GM12878 (cell line): ENCODE data around the gene RAN. TPM values are rescaled to one million over a fixed set of nuclear protein-coding genes. Genes with fewer than 3 reads are reported as not detected.

Experiments
- ATAC-seq: fragments of 200-7000 bp; cut with Tn5 transposase; 3 replicates; pipeline ENCODE4 v1.9.1; 2020; ENCODE audit warnings: mild to moderate bottlenecking, moderate library complexity
- BruUV-seq: library from RNA; stranded (reverse); fragments of 400-500 nt; replicated peaks from 2 replicates; lab custom pipeline; 2021; lab: Mats Ljungman, UMichigan
- CTCF ChIA-PET: fragments of 300-600 bp; sonication (Branson Sonifier 250); formaldehyde crosslinking; extraction: SDS; loops from one replicate; lab custom pipeline; 2021; ENCODE audit warnings: inconsistent platforms; lab: Yijun Ruan, JAX
- POLR2A ChIA-PET: fragments of 350-600 bp; formaldehyde crosslinking; extraction: SDS; loops from one replicate; lab custom pipeline; 2021; ENCODE audit warnings: inconsistent platforms; lab: Charles Lee
- RAD21 ChIA-PET: fragments of 300-600 bp; sonication (Branson Sonifier 250); formaldehyde crosslinking; loops from one replicate; lab custom pipeline; 2023; ENCODE audit warnings: antibody characterized with exemption; ENCODE audit not compliant: unreplicated experiment; lab: Charles Lee
- SMC1A ChIA-PET: fragments of 300-600 bp; sonication (Branson Sonifier 250); formaldehyde crosslinking; loops from one replicate; lab custom pipeline; 2023; ENCODE audit not compliant: unreplicated experiment, uncharacterized antibody; lab: Charles Lee
- DNase-seq: peaks from one replicate; pipeline ENCODE4 v3.0.0-alpha.2; 2011; ENCODE audit warnings: low read depth, low spot score
- FAIRE-seq: peaks from 3 replicates; lab custom pipeline; 2011; peaks lifted over from hg19 to GRCh38; lab: Jason Lieb, UNC
- H2AFZ ChIP-seq: 2 replicates; pipeline ENCODE4 v1.6.0; 2011; ENCODE audit warnings: low read depth, low read length, control low read depth; ENCODE audit not compliant: control insufficient read depth
- H3K27ac ChIP-seq: 2 replicates; pipeline ENCODE4 v1.5.1; 2011; ENCODE audit warnings: control low read depth; ENCODE audit not compliant: control insufficient read depth, insufficient read depth
- H3K27me3 ChIP-seq, 2 experiments: replicated peaks in 1 of 2; 2 replicates each; pipeline versions ENCODE4 v1.6.0 to v1.6.1; 2011; ENCODE audit warnings: low read length in 1 of 2; ENCODE audit not compliant: control insufficient read depth in 2 of 2, insufficient read depth in 2 of 2
- H3K36me3 ChIP-seq, 2 experiments: 2 replicates each; pipeline ENCODE4 v1.5.1; 2011; ENCODE audit warnings: low read length in 1 of 2; ENCODE audit not compliant: control insufficient read depth in 2 of 2, insufficient read depth in 2 of 2
- H3K4me1 ChIP-seq: 2 replicates; pipeline ENCODE4 v1.6.1; 2011; ENCODE audit warnings: mild to moderate bottlenecking, low read length, moderate library complexity, mixed read lengths; ENCODE audit not compliant: control insufficient read depth, insufficient read depth
- H3K4me2 ChIP-seq: 2 replicates; pipeline ENCODE4 v1.6.0; 2011; ENCODE audit warnings: control low read depth; ENCODE audit not compliant: control insufficient read depth, insufficient read depth
- H3K4me3 ChIP-seq: fragments of 200-600 bp; sonication (generic); 2 replicates; pipeline ENCODE4 v1.5.1; 2016
- H3K79me2 ChIP-seq: 2 replicates; pipeline ENCODE4 v1.6.0; 2011; ENCODE audit warnings: low read length; ENCODE audit not compliant: control insufficient read depth, insufficient read depth
- H3K9ac ChIP-seq: 2 replicates; pipeline ENCODE4 v1.8.0; 2011; ENCODE audit warnings: low read length, control low read depth, mixed read lengths; ENCODE audit not compliant: control insufficient read depth, insufficient read depth
- H3K9me3 ChIP-seq: replicated peaks from 3 replicates; pipeline ENCODE4 v1.5.1; 2011; ENCODE audit warnings: mild to moderate bottlenecking, low read length; ENCODE audit not compliant: control insufficient read depth, insufficient read depth
- H4K20me1 ChIP-seq: 2 replicates; pipeline ENCODE4 v1.6.0; 2011; ENCODE audit not compliant: control insufficient read depth, insufficient read depth
- BHLHE40 ChIP-seq, 2 experiments: fragments of 450-650 bp in 1 of 2; IDR thresholded peaks; 2 replicates each; pipeline ENCODE4 v1.6.1; 2011 to 2017; ENCODE audit warnings: low read depth in 2 of 2, borderline replicate concordance in 1 of 2, improper control_type of control experiment in 1 of 2, low read length in 1 of 2, mild to moderate bottlenecking in 1 of 2
- DPF2 ChIP-seq: fragments of 450-650 bp; IDR thresholded peaks from 2 replicates; pipeline ENCODE4 v1.6.1; 2017; ENCODE audit warnings: mild to moderate bottlenecking
- HSF1 ChIP-seq: fragments of 150-350 bp; IDR thresholded peaks from 2 replicates; pipeline ENCODE4 v1.6.1; 2014; ENCODE audit warnings: mild to moderate bottlenecking, low read depth, low read length
- NR2C1 ChIP-seq: fragments of 450-650 bp; IDR thresholded peaks from 2 replicates; pipeline ENCODE4 v1.6.1; 2017; ENCODE audit warnings: antibody characterized with exemption, mild to moderate bottlenecking, moderate library complexity
- PAX5 ChIP-seq: IDR thresholded peaks from 2 replicates; pipeline ENCODE4 v1.6.1; 2011; ENCODE audit warnings: low read depth, low read length, borderline replicate concordance
- POLR2AphosphoS2 ChIP-seq: IDR thresholded peaks from 2 replicates; pipeline ENCODE4 v1.6.1; 2011; ENCODE audit warnings: low read depth, mild to moderate bottlenecking, low read length, improper control_type of control experiment, moderate library complexity
- SP1 ChIP-seq: IDR thresholded peaks from one replicate; pipeline ENCODE4 v1.6.1; 2011; ENCODE audit warnings: low read depth, low read length
- STAT1 ChIP-seq: fragments of 450-650 bp; conservative IDR thresholded peaks from 2 replicates; pipeline ENCODE4 v1.6.1; 2014; ENCODE audit warnings: antibody characterized with exemption, mild to moderate bottlenecking
- WGBS: methylation state at CpG from one replicate; pipeline ENCODE4 v1.1.6; 2016; ENCODE audit warnings: low lambda C conversion rate; ENCODE audit not compliant: insufficient replicate concordance, insufficient coverage; ENCODE audit errors: missing lambda C conversion rate; 5-methylcytosine and 5-hydroxymethylcytosine counted together
- in situ Hi-C: fragments of 300-500 bp; cut with MboI; formaldehyde crosslinking; loops from 9 replicates; pipeline ENCODE4 v1.14.3; 2018; ENCODE audit warnings: mixed read lengths
- intact Hi-C: fragments of 100-400 bp; cut with micrococcal nuclease; formaldehyde crosslinking; loops from one replicate; pipeline ENCODE4 v1.14.2; 2022; ENCODE audit not compliant: unreplicated experiment
- polyA plus RNA-seq, 11 experiments: library from polyadenylated mRNA; depleted of rRNA in 4 of 11; unstranded in 6 of 11; stranded (reverse) in 5 of 11; fragments of >200 nt; fragmentation: Nextera tagmentation in 4 of 11; fragmentation: Illumina TruSeq in 1 of 11; extraction: Ambion mirVana in 4 of 11; extraction: Trizol in 1 of 11; gene quantifications; 1 replicate in 1 of 11; 2 replicates in 10 of 11; pipeline versions ENCODE4 v1.2.1 to v1.2.3, GENCODE V29; 2011 to 2016; ENCODE audit warnings: inconsistent platforms in 2 of 11, missing spikeins in 2 of 11, low read depth in 1 of 11
- total RNA-seq, 4 experiments: library from RNA; depleted of rRNA in 3 of 4; stranded (reverse); fragments of >200 nt in 3 of 4; fragmentation: Illumina TruSeq in 1 of 4; extraction: Trizol in 1 of 4; gene quantifications; 2 replicates each; pipeline versions ENCODE4 v1.2.1 to v1.2.3, GENCODE V29; 2013 to 2021

RAN gene
- total and polyA plus RNA-seq, 10 of the 15 experiments (the other 5 are each of a cell fraction or from before 2014, with no cell fraction given): 1,598 to 3,769 (median 2,845) TPM

DNA sequence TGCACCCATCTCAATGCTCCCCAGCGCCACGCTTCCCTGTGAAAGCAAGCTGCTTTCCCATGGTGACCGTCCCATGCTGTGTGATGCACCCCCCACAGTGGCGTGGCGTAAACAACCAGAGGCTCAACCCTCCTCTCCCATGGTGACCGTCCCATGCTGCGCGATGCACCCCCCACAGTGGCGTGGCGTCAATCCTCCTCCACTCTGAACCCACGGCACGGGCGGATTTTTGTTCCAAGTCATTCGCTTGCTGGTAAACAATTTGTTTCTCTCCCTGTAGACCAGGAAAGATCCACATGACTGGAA is 41.7 kb upstream of the RAN start:
- no peaks in the 10 kb centered on the region for H3K27me3 ChIP-seq
- ChIA-PET CTCF (interaction anchor here (3.4 kb wide), 1 partner anchor 10 kb away, joined by 18 read pairs; no protein-coding TSS in a partner anchor), POLR2A (no interaction called here), SMC1A (interaction anchor here (1.3 kb wide), 2 partner anchors 10 to 40 kb away, joined by 5 to 7 read pairs; no protein-coding TSS in a partner anchor), RAD21 (no interaction called here)
- TF ChIP-seq STAT1 (no peak), HSF1 (no peak), PAX5 (no peak), BHLHE40 (IDR thresholded peaks at IDR 0.05; ENCODE audit: borderline replicate concordance in 1 of 2, low read depth in 2 of 2, low read length in 1 of 2) (no peak), SP1 (no peak), POLR2AphosphoS2 (no peak), NR2C1 (no peak), DPF2 (no peak)
- no peak for ATAC-seq
- H3K9me3 ChIP-seq: no peaks in the 10 kb centered on the region
- no peak overlapping the region for H3K27ac ChIP-seq
- intact Hi-C loops: no loop called here
- no peak overlapping the region for H3K4me2 ChIP-seq
- H3K4me3 ChIP-seq: no peak overlapping the region
- no TSS peak for BruUV-seq
- H3K9ac ChIP-seq: no peak overlapping the region
- 87% methylated on average over 14 of the region's 14 CpGs for WGBS
- FAIRE-seq: no peak
- in situ Hi-C loops: no loop called here
- DNase-seq: no peak
- H2AFZ ChIP-seq: no peak overlapping the region
- H3K36me3 ChIP-seq: no peaks in the 10 kb centered on the region
- no peaks in the 10 kb centered on the region for H4K20me1 ChIP-seq
- no peaks in the 10 kb centered on the region; the same call in 1 of the 2 replicates for H3K4me1 ChIP-seq
- no peaks in the 10 kb centered on the region for H3K79me2 ChIP-seq
